ENCODE results near the gene TMBIM6.

The TMBIM6 gene

DNA sequence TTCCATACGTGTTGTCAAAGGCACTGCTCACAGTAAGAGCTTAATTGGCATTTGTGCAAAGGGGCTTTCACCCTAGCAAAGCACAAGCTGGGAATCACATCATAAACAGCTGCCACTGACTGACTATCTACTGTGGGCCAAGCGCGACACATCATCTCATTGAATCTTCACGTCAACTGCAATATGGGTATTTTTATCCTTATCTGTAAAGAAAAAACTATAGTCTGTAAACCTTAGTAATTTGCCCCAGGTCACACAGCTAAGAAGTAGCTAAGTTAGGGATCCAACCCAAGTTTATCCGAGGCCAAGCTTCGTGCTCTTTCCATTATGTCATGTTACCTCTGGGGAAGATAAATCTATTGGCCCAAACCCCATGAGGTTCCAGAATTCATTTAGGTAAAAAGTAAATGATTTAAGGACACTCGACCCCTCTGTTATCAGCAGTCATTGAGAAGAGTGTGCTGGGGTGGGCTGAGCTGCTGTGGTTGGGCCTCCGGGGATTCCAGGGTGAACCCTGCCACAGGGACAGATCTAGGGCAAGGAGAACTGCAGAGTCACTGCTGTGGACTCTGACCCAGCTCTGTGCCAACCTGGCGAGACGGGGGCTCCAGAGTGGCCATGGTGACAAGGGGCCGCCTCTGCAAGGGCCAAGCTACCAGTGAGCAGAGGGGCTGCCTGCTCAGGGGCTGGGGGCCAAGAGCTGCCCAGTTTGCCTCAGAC lies 59.2 kb downstream of the TMBIM6 start:
- DNase-seq, result no peak

DNA sequence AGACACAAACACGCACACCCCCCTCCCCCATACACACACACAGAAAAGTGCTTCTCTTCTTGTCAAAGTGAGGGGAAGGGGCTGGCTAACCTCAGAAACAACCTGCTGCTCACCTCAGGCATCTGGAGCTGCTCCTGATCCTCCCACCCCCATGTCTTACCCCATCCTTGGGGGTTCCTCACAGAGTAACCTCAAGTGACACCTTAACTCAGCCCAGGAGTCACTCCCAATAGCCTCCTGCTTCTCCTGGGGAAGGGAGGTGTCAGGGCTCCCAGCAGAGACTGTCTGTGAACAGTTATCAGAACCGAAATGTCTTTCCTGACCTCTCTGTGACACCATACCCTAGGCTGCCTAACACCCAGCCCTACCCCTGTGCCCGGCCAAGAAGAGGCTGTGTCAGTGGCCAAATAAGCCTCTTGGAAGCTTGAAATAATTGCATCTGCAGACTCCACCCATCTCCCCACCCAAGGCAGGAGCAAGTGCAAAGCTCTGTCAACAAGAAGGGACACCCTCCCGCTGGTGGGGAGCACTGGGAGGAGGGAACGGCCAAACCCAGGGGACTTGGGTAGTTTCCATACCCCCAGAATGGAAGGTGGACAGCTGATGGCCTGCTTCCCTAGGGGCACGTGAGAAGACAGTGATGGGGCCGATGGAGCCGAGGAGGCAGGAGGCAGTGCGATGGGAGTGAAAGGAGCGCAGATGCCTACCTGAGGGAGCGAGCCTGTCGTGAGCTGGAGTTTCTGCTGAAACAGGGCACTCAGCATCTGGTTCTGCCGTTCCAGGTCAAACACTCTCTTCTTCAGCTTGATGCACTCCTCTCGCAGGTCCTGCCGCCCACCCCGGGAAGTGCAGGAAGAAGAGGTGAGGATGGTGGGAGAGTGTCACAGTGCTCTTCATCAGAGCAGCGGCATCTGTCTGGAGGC lies 60.0 kb downstream of the TMBIM6 start:
- no peak for DNase-seq

DNA sequence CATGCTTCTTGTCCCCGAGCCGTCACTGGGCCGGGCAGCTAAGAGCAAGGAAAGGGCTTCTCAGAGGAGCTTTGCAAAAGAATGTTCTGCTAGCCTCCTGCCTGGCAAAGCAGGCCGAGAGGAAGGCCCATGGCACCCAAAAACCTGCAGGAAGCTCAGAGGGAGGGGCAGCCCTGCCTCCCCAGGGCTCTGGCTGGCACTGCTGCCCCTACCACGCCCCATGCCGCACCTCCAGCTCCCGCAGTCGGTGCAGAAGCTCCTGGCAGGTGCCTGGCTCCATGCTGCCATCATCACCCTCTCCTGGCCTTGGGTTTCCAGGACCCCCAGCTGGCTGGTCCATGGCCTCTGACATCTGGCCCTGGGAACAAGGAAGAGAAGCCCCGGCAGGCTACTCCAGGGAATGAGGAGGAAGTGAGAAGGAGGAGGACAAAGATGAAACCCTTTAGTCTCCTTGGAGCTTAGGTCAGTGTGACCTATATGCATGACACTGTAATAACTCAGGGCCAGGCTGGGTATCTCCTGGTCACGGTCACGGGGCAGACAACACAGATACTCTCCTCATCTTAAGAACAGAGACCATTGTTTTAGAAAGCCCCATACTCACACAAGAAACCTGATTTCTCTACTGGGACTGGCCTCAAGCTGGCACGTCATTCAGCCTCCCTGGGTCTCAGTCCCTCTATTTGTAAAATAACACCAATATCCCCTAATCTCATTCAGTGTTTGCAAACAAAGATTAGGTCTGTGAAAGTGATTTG lies 62.5 kb downstream of the TMBIM6 start:
- no peak for DNase-seq

DNA sequence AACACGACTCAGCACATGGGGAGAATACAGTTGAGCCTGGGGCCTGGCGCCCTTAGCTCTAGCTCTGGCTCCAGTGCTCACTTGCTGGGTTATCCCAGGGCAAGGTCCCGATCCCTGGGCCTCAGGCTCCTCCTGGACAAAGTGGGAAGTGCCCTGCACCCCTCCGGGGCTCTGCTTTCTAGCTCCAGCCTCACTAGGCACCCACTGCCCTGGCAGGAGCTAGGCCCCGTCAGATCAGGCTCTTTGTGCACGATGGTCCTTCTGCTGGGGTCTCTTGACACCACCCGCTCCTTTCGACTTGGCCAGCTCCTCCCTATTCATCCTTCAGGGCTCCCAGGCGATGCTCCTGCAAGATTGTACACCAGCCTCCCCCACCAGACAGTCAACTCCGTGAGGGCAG lies 63.5 kb downstream of the TMBIM6 start:
- DNase-seq, result no peak

DNA sequence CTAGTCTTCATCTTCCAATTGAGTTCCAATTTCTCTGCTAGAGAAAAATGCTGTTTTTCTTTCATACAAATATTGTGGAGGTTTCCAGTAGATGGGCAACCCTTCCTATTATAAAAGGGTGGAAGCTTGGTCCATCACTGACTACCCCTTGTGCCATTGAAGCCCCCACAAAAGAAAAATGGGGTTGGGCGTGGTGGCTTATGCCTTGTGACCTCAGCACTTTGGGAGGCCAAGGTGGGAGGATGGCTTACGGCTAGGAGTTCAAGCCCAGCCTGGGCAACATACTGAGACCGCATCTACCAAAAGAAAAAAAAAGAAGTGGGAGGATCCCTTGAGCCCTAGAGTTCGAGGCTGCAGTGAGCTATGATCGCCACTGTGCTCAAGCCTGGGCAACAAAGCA lies 64.1 kb downstream of the TMBIM6 start:
- DNase-seq, result no peak

DNA sequence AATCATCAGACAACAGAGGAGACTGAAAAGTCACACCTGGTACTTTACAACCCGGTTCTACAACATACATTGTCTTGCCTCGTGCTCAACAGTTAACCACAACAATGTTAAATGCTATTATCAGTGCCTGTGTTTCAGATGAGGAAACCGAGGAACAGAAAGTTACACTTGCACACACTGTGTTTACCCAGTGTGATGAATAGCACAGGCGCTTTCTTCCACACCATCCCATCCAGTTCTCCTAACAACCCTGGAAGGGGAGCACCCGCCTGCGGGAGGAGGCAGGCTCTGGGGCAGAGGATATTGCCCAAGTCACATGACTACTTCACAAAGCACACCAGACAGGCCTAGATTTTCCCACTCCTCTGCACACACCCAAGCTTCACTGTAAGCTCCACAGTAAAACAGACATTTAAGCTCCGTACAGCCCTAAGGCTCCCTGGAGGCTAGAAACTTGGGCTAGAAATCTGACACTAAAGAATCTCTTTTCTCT lies 65.0 kb downstream of the TMBIM6 start:
- no peak for DNase-seq

DNA sequence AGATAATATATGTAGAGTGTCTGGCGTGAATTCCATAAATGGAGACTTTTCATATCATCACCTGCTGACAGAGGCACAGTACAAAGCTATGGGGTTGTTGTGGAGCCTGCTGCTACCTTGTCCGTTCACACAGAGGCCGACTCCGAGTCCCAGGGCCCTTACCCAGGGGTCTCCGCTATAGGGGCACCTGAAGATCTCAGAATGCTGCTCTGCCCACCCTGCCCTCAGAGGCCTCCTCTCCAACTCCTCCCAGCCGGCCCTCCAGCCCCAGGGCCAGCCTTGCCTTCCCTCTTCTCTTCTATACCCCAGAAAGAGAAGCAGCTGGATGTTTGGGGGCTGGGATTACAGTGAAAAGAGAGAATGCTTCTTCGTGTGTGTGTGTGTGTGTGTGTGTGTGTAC lies 65.5 kb downstream of the TMBIM6 start:
- DNase-seq, result no peak

DNA sequence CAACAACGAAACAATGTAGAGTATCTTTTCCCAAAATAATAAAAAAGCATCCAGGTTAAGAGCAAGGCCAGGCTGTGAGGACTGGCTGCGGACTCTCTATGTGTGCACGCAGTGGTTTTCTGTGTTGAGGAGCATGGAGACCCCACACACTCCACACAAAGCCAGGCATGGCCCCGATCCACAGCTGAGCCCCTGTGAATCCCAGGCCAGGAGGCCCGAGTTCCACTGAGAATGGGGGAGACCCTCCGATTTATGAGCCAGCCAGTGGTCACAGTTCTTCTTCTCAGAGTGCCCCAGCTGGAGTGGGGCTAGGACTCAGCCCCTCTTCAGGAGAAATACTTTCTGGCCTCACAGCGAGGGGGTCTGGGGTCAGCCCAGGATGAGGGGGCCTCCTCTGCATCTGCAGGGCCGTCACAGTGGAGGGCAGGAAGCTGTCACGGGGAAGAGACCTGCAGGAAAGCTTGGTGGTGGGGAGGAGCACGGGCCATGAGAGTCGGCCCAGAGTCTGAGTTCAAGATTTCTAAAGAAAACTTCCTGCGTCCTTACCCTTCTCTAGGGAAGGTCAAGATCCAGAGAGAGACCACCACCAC lies 66.7 kb downstream of the TMBIM6 start:
- no peak for DNase-seq

DNA sequence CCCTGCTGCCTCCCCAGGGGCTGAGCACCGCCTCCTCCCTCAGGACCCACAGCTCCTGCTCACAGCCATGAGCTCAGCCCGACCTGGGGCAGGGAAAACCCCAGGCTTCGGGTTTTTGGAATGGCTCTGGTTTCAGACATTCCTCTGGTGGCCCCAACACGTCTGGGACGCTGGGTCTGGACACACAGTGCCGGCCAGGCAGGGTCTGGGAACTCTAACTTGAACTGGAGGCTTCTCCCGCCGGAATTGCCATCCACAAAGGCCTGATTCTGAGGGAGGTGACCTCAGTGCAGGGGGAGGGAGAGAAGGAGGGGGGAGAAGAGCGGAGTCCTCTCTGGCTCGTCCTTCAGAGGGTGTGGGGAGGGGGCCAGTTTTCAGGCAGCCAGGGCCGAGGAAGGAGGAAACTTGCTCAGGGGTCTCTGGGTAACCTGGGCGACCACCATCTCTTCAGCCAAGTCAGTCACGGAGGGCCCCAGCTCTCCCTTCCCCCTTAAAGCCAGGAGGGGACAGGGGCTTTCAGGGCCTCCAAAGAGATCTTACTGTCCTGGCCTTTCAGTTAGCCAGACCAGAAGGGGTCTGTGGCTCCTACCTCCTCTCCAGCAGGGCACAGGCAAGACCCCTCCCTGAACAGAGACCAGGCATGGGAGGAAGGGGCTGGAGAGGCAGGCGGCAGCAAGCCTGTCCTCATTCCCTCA lies 67.5 kb downstream of the TMBIM6 start:
- DNase-seq, result no peak

DNA sequence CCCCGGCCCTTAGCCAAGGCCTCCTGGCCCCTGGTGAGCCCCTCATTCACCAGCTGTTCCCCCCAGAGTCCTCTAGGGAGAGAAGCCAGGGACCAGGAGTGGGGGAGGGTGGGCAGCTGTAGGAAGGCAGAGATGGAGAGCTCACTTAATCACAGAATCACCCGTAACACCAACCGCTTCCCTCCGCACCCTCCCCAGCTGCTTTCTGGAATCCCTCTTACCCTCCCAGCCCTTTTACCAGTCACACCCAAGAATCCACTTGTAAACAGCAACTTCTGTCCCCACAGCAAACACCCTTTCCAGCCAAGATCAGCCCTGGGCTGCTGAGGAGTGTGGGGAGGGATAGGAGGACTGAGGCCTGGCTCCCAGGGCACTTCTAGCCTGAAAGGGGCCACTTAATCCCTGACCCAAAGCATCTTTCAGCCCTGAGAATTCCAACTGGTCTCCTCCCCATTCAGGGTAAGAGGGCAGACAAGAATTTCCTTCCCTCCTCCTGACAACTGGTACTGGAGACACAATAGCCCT lies 68.1 kb downstream of the TMBIM6 start:
- no peak for DNase-seq

DNA sequence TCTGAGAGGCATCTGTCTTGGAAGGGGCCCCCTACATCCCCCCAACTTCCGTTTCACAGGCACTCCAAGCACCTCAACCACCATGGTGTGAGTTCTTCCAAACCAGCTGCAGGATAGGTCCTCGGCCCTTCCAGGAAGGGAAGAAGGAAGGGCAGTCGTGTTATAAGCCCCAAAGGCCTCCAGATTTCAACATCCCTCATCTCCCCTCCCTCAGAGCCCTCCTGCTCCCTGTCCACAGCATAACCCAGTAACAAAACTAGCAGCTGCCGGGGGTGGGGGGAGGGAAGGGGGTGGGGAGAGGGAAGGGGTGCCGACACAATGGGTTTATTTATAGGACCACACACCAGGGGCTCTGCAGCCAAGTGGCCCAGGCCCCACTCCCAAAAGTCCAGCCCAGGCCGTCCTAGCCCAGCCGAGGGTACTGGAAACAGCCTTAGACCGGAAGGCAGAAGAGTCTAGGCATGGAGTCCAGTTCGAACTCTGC lies 68.6 kb downstream of the TMBIM6 start:
- no peak for DNase-seq

DNA sequence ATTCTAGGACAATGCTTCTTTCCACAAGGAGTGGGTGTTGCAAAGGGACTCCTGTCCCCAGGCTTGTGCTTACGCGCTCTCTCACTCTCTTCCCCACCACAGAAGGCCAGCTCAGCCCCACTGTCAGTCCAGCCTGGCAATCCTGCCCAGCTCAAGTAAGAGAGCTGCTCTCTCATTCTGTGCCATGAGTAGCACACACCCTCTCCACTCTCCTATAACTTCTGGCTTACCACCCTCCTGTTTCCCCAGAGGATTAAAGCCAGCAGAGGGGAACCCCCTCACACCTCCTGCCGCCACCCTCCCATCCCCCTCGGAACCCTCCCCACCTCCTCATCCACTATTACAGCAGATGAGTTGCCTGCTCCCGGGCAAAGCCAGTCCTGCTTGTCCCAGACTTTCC lies 69.8 kb downstream of the TMBIM6 start:
- DNase-seq, result no peak

DNA sequence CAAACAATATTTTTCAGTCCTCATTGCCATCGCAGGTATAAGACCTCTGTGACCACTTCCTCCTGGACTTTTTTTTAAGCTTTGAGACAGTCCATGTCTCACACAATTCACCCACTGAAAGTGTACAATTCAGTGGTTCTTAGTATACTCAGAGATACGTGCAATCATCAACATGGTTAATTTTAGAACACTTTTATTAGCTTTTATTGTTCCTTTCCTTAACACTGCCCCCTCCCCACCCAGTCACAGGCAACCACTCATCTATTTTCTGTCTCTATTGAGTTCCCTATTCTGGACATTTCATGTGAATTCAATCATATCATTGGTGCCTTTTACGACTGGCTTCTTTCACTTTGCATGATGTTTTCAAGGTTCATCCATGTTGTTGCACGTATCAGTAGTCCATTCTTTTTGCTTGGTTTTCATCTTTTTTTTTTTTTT lies 70.6 kb downstream of the TMBIM6 start:
- no peak for DNase-seq

DNA sequence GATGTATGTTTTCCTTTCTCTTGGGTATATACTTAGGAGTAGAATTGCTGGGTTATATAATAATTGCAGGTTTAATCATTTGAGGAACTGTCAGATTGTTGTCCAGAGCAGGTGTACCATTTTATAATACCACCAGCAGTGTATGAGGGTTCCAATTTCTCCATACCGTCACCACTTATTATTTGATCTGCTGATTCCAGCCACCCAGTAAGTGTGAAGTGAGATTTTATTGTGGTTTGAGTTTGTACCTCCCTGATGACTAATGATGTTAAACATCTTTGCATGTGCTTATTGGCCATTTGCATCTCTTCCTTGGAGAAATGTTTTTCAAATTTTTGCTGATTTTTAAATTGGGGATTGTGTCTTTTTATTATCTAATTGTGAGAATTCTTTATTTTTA lies 71.8 kb downstream of the TMBIM6 start:
- no peak for DNase-seq

Measured in NK-92 treated with Interleukin-12 subunit alpha and Interleukin-12 subunit beta, amount 100 ng/mL, for 24 hours (cell line).